ENCODE measurements around the gene PCYT1B. TPM values are rescaled to one million over a fixed set of nuclear protein-coding genes. Genes with fewer than 3 reads are reported as not detected.

PCYT1B gene
- total RNA-seq, 1 experiment from 2014 or later, result 20.7 TPM

DNA sequence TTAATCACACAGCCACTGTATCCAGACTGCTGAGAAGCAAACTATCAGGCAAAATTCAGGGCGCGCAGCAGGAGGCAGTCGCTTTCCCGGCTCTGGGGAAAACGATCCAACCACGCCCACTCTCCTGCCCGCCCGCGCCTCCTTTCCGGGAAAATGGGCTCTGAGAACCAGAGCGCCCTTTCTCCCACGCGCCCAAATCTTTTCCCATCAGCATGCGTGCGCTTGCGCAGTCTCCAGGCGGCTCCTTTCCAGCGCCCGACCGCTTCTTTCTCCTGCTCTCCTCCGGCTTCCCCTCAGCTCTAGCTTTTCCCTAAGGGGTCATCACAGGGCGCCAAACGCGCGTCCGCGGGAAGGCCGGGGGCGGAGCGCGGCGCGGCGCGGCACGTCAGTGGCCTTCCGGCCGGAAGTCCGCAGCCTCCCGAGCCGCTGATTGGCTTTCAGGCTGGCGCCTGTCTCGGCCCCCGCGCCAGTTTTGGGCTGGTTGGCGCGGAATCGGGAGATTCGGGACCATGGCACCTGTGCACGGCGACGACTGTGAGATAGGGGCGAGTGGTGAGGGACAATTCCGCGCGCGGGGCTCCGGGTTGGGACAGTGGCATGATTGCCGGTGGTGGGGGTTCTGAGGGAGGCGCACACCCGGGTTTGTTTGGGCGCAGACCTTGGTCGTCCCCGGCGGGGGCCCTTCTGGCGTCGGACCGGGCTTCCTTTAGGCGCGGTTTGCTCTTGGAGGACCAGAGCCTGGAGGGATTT, 46.5 kb upstream of the PCYT1B start, which contains the start of gene POLA1:
Gene POLA1, plus strand, starts transcription at position 466 of the 750 bp plus-strand sequence. Its CDS starts 44 bp downstream, at position 510.
- no peaks in the 10 kb centered on the region for H3K36me3 Mint-ChIP-seq
- peak within 1 kb of the TSS; percentile 84 for H3K4me3 Mint-ChIP-seq
- CTCF ChIA-PET, result interaction anchor here (0.5 to 1.2 kb wide), 3 partner anchors 146 to 442 kb away, joined by 3 to 4 read pairs (median 3); no protein-coding TSS in a partner anchor
- no peak for TF ChIP-seq RORB (CRISPR knock-in tag; IDR thresholded peaks at IDR 0.05)
- TF ChIP-seq FOXP1 (CRISPR knock-in tag; IDR thresholded peaks at IDR 0.05; ENCODE audit: borderline replicate concordance), result no peak
- TF ChIP-seq GTF2I (CRISPR knock-in tag; conservative IDR thresholded peaks at IDR 0.05), result no peak
- TF ChIP-seq, protein P1, sequence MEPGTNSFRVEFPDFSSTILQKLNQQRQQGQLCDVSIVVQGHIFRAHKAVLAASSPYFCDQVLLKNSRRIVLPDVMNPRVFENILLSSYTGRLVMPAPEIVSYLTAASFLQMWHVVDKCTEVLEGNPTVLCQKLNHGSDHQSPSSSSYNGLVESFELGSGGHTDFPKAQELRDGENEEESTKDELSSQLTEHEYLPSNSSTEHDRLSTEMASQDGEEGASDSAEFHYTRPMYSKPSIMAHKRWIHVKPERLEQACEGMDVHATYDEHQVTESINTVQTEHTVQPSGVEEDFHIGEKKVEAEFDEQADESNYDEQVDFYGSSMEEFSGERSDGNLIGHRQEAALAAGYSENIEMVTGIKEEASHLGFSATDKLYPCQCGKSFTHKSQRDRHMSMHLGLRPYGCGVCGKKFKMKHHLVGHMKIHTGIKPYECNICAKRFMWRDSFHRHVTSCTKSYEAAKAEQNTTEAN (CRISPR knock-in tag; IDR thresholded peaks at IDR 0.05), result no peak
- TF ChIP-seq ZNF317 (CRISPR knock-in tag; IDR thresholded peaks at IDR 0.05; ENCODE audit: borderline replicate concordance, low read depth), result no peak
- TF ChIP-seq NFYB (CRISPR knock-in tag; conservative IDR thresholded peaks at IDR 0.05; ENCODE audit: low read depth), result peak; percentile 73
- TF ChIP-seq TP53 (CRISPR knock-in tag; IDR thresholded peaks at IDR 0.05), result no peak
- TF ChIP-seq, protein P2, sequence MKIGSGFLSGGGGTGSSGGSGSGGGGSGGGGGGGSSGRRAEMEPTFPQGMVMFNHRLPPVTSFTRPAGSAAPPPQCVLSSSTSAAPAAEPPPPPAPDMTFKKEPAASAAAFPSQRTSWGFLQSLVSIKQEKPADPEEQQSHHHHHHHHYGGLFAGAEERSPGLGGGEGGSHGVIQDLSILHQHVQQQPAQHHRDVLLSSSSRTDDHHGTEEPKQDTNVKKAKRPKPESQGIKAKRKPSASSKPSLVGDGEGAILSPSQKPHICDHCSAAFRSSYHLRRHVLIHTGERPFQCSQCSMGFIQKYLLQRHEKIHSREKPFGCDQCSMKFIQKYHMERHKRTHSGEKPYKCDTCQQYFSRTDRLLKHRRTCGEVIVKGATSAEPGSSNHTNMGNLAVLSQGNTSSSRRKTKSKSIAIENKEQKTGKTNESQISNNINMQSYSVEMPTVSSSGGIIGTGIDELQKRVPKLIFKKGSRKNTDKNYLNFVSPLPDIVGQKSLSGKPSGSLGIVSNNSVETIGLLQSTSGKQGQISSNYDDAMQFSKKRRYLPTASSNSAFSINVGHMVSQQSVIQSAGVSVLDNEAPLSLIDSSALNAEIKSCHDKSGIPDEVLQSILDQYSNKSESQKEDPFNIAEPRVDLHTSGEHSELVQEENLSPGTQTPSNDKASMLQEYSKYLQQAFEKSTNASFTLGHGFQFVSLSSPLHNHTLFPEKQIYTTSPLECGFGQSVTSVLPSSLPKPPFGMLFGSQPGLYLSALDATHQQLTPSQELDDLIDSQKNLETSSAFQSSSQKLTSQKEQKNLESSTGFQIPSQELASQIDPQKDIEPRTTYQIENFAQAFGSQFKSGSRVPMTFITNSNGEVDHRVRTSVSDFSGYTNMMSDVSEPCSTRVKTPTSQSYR (CRISPR knock-in tag; IDR thresholded peaks at IDR 0.05), result no peak
- peak; percentile 23; the same call in 1 of the 2 replicates for TF ChIP-seq MYBL2 (CRISPR knock-in tag; IDR thresholded peaks at IDR 0.05)
- TF ChIP-seq FOXK1 (CRISPR knock-in tag; IDR thresholded peaks at IDR 0.05), result peak; percentile 68; the same call in 1 of the 2 replicates
- TF ChIP-seq GRHL2 (CRISPR knock-in tag; IDR thresholded peaks at IDR 0.05; ENCODE audit: insufficient replicate concordance, severe bottlenecking), result no peak
- TF ChIP-seq ZNF219 (CRISPR knock-in tag; IDR thresholded peaks at IDR 0.05; ENCODE audit: borderline replicate concordance), result no peak
- peak; percentile 96 for TF ChIP-seq CREM (CRISPR knock-in tag; IDR thresholded peaks at IDR 0.05)
- no peak for TF ChIP-seq TCF7 (CRISPR knock-in tag; IDR thresholded peaks at IDR 0.05; ENCODE audit: low read depth)
- TF ChIP-seq CBFB (CRISPR knock-in tag; IDR thresholded peaks at IDR 0.05; ENCODE audit: low read depth), result no peak
- 0 out of 2 replicates have a peak, but pooled peaks have one; percentile 38 for TF ChIP-seq TEAD1 (CRISPR knock-in tag; IDR thresholded peaks at IDR 0.05)
- TF ChIP-seq, protein P3, sequence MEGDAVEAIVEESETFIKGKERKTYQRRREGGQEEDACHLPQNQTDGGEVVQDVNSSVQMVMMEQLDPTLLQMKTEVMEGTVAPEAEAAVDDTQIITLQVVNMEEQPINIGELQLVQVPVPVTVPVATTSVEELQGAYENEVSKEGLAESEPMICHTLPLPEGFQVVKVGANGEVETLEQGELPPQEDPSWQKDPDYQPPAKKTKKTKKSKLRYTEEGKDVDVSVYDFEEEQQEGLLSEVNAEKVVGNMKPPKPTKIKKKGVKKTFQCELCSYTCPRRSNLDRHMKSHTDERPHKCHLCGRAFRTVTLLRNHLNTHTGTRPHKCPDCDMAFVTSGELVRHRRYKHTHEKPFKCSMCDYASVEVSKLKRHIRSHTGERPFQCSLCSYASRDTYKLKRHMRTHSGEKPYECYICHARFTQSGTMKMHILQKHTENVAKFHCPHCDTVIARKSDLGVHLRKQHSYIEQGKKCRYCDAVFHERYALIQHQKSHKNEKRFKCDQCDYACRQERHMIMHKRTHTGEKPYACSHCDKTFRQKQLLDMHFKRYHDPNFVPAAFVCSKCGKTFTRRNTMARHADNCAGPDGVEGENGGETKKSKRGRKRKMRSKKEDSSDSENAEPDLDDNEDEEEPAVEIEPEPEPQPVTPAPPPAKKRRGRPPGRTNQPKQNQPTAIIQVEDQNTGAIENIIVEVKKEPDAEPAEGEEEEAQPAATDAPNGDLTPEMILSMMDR (IDR thresholded peaks at IDR 0.05), result no peak
- TF ChIP-seq NR2C2 (CRISPR knock-in tag; IDR thresholded peaks at IDR 0.05), result no peak
- TF ChIP-seq NFATC4 (CRISPR knock-in tag; IDR thresholded peaks at IDR 0.05), result no peak
- TF ChIP-seq PRRX2 (CRISPR knock-in tag; IDR thresholded peaks at IDR 0.05), result no peak
- no peak for TF ChIP-seq SOX15 (CRISPR knock-in tag; IDR thresholded peaks at IDR 0.05)
- no peak for TF ChIP-seq ZNF423 (CRISPR knock-in tag; IDR thresholded peaks at IDR 0.05)
- TF ChIP-seq, protein P4, sequence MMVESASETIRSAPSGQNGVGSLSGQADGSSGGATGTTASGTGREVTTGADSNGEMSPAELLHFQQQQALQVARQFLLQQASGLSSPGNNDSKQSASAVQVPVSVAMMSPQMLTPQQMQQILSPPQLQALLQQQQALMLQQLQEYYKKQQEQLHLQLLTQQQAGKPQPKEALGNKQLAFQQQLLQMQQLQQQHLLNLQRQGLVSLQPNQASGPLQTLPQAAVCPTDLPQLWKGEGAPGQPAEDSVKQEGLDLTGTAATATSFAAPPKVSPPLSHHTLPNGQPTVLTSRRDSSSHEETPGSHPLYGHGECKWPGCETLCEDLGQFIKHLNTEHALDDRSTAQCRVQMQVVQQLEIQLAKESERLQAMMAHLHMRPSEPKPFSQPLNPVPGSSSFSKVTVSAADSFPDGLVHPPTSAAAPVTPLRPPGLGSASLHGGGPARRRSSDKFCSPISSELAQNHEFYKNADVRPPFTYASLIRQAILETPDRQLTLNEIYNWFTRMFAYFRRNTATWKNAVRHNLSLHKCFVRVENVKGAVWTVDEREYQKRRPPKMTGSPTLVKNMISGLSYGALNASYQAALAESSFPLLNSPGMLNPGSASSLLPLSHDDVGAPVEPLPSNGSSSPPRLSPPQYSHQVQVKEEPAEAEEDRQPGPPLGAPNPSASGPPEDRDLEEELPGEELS (CRISPR knock-in tag; IDR thresholded peaks at IDR 0.05), result no peak
- TF ChIP-seq, protein P5, sequence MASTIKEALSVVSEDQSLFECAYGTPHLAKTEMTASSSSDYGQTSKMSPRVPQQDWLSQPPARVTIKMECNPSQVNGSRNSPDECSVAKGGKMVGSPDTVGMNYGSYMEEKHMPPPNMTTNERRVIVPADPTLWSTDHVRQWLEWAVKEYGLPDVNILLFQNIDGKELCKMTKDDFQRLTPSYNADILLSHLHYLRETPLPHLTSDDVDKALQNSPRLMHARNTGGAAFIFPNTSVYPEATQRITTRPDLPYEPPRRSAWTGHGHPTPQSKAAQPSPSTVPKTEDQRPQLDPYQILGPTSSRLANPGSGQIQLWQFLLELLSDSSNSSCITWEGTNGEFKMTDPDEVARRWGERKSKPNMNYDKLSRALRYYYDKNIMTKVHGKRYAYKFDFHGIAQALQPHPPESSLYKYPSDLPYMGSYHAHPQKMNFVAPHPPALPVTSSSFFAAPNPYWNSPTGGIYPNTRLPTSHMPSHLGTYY (CRISPR knock-in tag; IDR thresholded peaks at IDR 0.05), result no peak
- TF ChIP-seq IRF2 (CRISPR knock-in tag; IDR thresholded peaks at IDR 0.05; ENCODE audit: borderline replicate concordance, low read depth), result no peak
- TF ChIP-seq ZNF138 (CRISPR knock-in tag; conservative IDR thresholded peaks at IDR 0.05), result no peak
- TF ChIP-seq, protein P6, sequence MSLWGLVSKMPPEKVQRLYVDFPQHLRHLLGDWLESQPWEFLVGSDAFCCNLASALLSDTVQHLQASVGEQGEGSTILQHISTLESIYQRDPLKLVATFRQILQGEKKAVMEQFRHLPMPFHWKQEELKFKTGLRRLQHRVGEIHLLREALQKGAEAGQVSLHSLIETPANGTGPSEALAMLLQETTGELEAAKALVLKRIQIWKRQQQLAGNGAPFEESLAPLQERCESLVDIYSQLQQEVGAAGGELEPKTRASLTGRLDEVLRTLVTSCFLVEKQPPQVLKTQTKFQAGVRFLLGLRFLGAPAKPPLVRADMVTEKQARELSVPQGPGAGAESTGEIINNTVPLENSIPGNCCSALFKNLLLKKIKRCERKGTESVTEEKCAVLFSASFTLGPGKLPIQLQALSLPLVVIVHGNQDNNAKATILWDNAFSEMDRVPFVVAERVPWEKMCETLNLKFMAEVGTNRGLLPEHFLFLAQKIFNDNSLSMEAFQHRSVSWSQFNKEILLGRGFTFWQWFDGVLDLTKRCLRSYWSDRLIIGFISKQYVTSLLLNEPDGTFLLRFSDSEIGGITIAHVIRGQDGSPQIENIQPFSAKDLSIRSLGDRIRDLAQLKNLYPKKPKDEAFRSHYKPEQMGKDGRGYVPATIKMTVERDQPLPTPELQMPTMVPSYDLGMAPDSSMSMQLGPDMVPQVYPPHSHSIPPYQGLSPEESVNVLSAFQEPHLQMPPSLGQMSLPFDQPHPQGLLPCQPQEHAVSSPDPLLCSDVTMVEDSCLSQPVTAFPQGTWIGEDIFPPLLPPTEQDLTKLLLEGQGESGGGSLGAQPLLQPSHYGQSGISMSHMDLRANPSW (CRISPR knock-in tag; conservative IDR thresholded peaks at IDR 0.05; ENCODE audit: low read depth), result no peak

More for the DNA sequence above, 46.5 kb upstream of the PCYT1B start, which contains the start of gene POLA1:
- Mint-ChIP-seq H3K27ac (peak within 1 kb of the TSS; percentile 89), H3K27me3 (ENCODE audit: low read depth) (no peaks in the 10 kb centered on the region), H3K9me3 (no peaks in the 10 kb centered on the region), H3K4me1 (peaks cover 24% of the 10 kb centered on the region)
- peak; percentile 94 for ATAC-seq
- POLR2A ChIA-PET, result no interaction called here
- peak; percentile 93 for DNase-seq (ENCODE audit: low spot score)

Measured in WTC11 (cell line).